Endothelial cell of umbilical vein (primary cell): ENCODE measurements around the gene P4HA3. TPM values are rescaled to one million over a fixed set of nuclear protein-coding genes. Genes with fewer than 3 reads are reported as not detected.

ENCODE experiments used
- BruUV-seq: library from RNA; stranded (reverse); fragments of 400-500 nt; replicated peaks from 2 replicates; lab custom pipeline; 2021; lab: Mats Ljungman, UMichigan
- CTCF ChIA-PET: fragments of 300-600, 350-600 bp; sonication (Branson Sonifier 250); formaldehyde crosslinking; loops from one replicate; lab custom pipeline; 2021; ENCODE audit warnings: antibody characterized with exemption, inconsistent platforms; lab: Charles Lee
- POLR2A ChIA-PET: fragments of 300-600, 350-600 bp; sonication (Branson Sonifier 250); formaldehyde crosslinking; loops from one replicate; lab custom pipeline; 2021; ENCODE audit warnings: antibody characterized with exemption, inconsistent platforms; lab: Charles Lee
- DNase-seq: peaks from one replicate; pipeline ENCODE4 v3.0.0-alpha.2; 2011; ENCODE audit warnings: low read depth, low spot score
- FAIRE-seq: peaks from 2 replicates; lab custom pipeline; 2011; peaks lifted over from hg19 to GRCh38; lab: Jason Lieb, UNC
- H2AFZ ChIP-seq: 2 replicates; pipeline ENCODE4 v1.6.0; 2012; ENCODE audit warnings: low read depth, low read length, control low read depth, inconsistent platforms
- H3K27ac ChIP-seq: 2 replicates; pipeline ENCODE4 v1.5.1; 2011; ENCODE audit warnings: low read depth, mild to moderate bottlenecking, control low read depth, low read length, moderate library complexity; ENCODE audit not compliant: insufficient read depth
- H3K27me3 ChIP-seq, 2 experiments: 2 replicates each; pipeline versions ENCODE4 v1.6.0 to v1.6.1; 2011; ENCODE audit warnings: low read length in 2 of 2, mixed read lengths in 1 of 2; ENCODE audit not compliant: control insufficient read depth in 2 of 2, insufficient read depth in 2 of 2
- H3K36me3 ChIP-seq, 2 experiments: 2 replicates in 1 of 2; 3 replicates in 1 of 2; pipeline ENCODE4 v1.5.1; 2011; ENCODE audit warnings: low read length in 2 of 2, mild to moderate bottlenecking in 1 of 2, moderate library complexity in 1 of 2; ENCODE audit not compliant: control insufficient read depth in 2 of 2, insufficient read depth in 2 of 2; ENCODE audit errors: extremely low read depth in 1 of 2
- H3K4me1 ChIP-seq: 3 replicates; pipeline ENCODE4 v1.5.1; 2011; ENCODE audit warnings: mild to moderate bottlenecking, low read length; ENCODE audit not compliant: control insufficient read depth, insufficient read depth; ENCODE audit errors: extremely low read depth
- H3K4me2 ChIP-seq: 2 replicates; pipeline ENCODE4 v1.6.1; 2011; ENCODE audit warnings: low read length, control low read depth, mixed read lengths; ENCODE audit not compliant: insufficient read depth
- H3K4me3 ChIP-seq, 3 experiments: fragments of 200-600 bp in 1 of 3; sonication (generic), shearing (Covaris generic) in 1 of 3; replicated peaks in 1 of 3; 2 replicates each; pipeline ENCODE4 v1.5.1; 2011 to 2016; ENCODE audit warnings: control low read depth in 3 of 3, low read length in 3 of 3, mild to moderate bottlenecking in 2 of 3, inconsistent platforms in 1 of 3, low read depth in 1 of 3, moderate library complexity in 1 of 3; ENCODE audit not compliant: insufficient read depth in 1 of 3
- H3K79me2 ChIP-seq: 2 replicates; pipeline ENCODE4 v1.6.0; 2012; ENCODE audit warnings: low read length, inconsistent platforms; ENCODE audit not compliant: control insufficient read depth, insufficient read depth
- H3K9ac ChIP-seq: replicated peaks from 2 replicates; pipeline ENCODE3; 2011; ENCODE audit warnings: low read length, control low read depth; ENCODE audit not compliant: insufficient read depth; ENCODE audit errors: extremely low read depth
- H3K9me1 ChIP-seq: replicated peaks from 3 replicates; pipeline ENCODE4 v1.6.0; 2011; ENCODE audit warnings: mild to moderate bottlenecking, low read length; ENCODE audit not compliant: control insufficient read depth, insufficient read depth; ENCODE audit errors: extremely low read depth
- H3K9me3 ChIP-seq: replicated peaks from 2 replicates; pipeline ENCODE4 v1.5.1; 2012; ENCODE audit warnings: low read length, inconsistent platforms; ENCODE audit not compliant: control insufficient read depth, insufficient read depth
- H4K20me1 ChIP-seq: replicated peaks from 2 replicates; pipeline ENCODE3; 2011; ENCODE audit warnings: mild to moderate bottlenecking, low read length; ENCODE audit not compliant: control insufficient read depth, insufficient read depth; ENCODE audit errors: extremely low read depth
- EZH2 ChIP-seq: IDR thresholded peaks from 2 replicates; pipeline ENCODE4 v1.6.1; 2012; ENCODE audit warnings: borderline replicate concordance, low read depth, mild to moderate bottlenecking, moderate library complexity, low read length, inconsistent platforms; ENCODE audit not compliant: severe bottlenecking
- FOS ChIP-seq: IDR thresholded peaks from 2 replicates; pipeline ENCODE4 v1.6.1; 2011; ENCODE audit warnings: mild to moderate bottlenecking, low read length, moderate library complexity, borderline replicate concordance; ENCODE audit not compliant: insufficient read depth
- GATA2 ChIP-seq: IDR thresholded peaks from 2 replicates; pipeline ENCODE4 v1.7.0; 2011; ENCODE audit warnings: low read depth, mild to moderate bottlenecking, moderate library complexity, mixed read lengths, low read length; ENCODE audit not compliant: insufficient read length, insufficient read depth
- JUN ChIP-seq: IDR thresholded peaks from 2 replicates; pipeline ENCODE4 v1.6.1; 2011; ENCODE audit warnings: borderline replicate concordance, low read depth; ENCODE audit not compliant: insufficient read length, insufficient read depth
- MYC ChIP-seq: IDR thresholded peaks from one replicate; pipeline ENCODE4 v1.6.1; 2011; ENCODE audit warnings: mild to moderate bottlenecking, low read depth, low read length
- POLR2A ChIP-seq: IDR thresholded peaks from 2 replicates; pipeline ENCODE4 v1.6.1; 2012; ENCODE audit warnings: low read depth, mild to moderate bottlenecking, control low read depth, low read length
- POLR2AphosphoS5 ChIP-seq: IDR thresholded peaks from 2 replicates; pipeline ENCODE4 v1.6.1; 2012; ENCODE audit warnings: low read depth, mild to moderate bottlenecking, control low read depth, low read length, moderate library complexity; ENCODE audit not compliant: insufficient read depth
- dilution Hi-C: fragments of 300-500 bp; cut with MboI; formaldehyde crosslinking; loops from one replicate; pipeline ENCODE4 v1.15.0; 2019; ENCODE audit warnings: low sequenced_read_pairs; ENCODE audit not compliant: extremely low pct_ligation_motif_present
- intact Hi-C: fragments of 100-400 bp; cut with micrococcal nuclease; formaldehyde crosslinking; loops from one replicate; pipeline ENCODE4 v1.10.0; 2022
- polyA plus RNA-seq, 4 experiments: library from polyadenylated mRNA; depleted of rRNA in 3 of 4; stranded (reverse) in 3 of 4; unstranded in 1 of 4; fragments of >200 nt; gene quantifications; 2 replicates each; pipeline versions ENCODE4 v1.2.1 to v1.2.3, GENCODE V29; 2011 to 2012; ENCODE audit warnings: missing spikeins in 1 of 4
- total RNA-seq: library from RNA; stranded (reverse); gene quantifications from 2 replicates; pipeline ENCODE4 v1.2.3, GENCODE V29; 2021
- TF ChIP-seq, protein P1 (sequence below): IDR thresholded peaks from 2 replicates; pipeline ENCODE4 v1.6.1; 2011; ENCODE audit not compliant: insufficient read depth, insufficient read length
- TF ChIP-seq, protein P2 (sequence below), 2 donors: IDR thresholded peaks; 1 replicate in 1 of 2; 2 replicates in 1 of 2; pipeline ENCODE4 v1.5.1; 2011; ENCODE audit warnings: low read length in 2 of 2, mild to moderate bottlenecking in 2 of 2, moderate library complexity in 2 of 2, control low read depth in 1 of 2, inconsistent platforms in 1 of 2, low read depth in 1 of 2; ENCODE audit not compliant: insufficient read depth in 1 of 2; ENCODE audit errors: extremely low read depth in 1 of 2

P4HA3 gene
- total and polyA plus RNA-seq, 2 donors (not counting 3 experiments of a cell fraction or from before 2014, with no cell fraction given), result 26.9 to 40.0 TPM

DNA sequence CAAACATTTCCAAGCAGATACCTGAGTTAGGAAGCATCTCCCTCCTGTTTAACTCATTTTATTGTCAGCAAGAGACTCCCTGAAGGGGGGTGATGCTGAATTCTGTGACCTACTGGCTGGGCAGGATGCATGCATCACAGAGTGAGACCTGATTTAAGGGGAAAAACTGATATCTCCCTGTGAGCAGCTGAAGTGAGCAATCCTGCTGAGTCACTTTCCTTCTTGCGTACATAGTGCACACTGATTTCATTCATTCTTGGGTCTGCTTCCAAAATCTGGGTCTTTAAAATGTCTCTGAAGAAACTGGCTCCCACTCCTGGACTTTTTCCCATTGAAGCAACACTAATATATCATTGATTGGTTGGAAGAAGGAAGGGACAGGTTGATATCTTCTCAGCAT is 23.3 kb downstream of the P4HA3 start:
- H3K79me2 ChIP-seq, result no peaks in the 10 kb centered on the region
- dilution Hi-C loops (no loop called here), intact Hi-C loops (loop anchor here (2.0 kb wide), 1 partner anchor 31 kb away; no protein-coding TSS in a partner anchor)

More for the DNA sequence above, 23.3 kb downstream of the P4HA3 start:
- no peaks in the 10 kb centered on the region for H3K9me1 ChIP-seq
- CTCF ChIA-PET, result interaction anchor here (1.2 to 2.0 kb wide), 4 partner anchors 33 to 161 kb away, joined by 3 to 7 read pairs (median 5); no protein-coding TSS in a partner anchor
- H3K27me3 ChIP-seq, result no peaks in the 10 kb centered on the region
- H3K4me3 ChIP-seq, result no peak overlapping the region
- no peaks in the 10 kb centered on the region for H3K9me3 ChIP-seq
- BruUV-seq, result no TSS peak
- POLR2A ChIA-PET, result no interaction called here
- no peak overlapping the region for H2AFZ ChIP-seq
- H3K27ac ChIP-seq, result peak overlapping the region; percentile 75
- peaks cover 15% of the 10 kb centered on the region for H3K4me1 ChIP-seq
- peak overlapping the region; percentile 69 for H3K9ac ChIP-seq
- peak overlapping the region; percentile 36 for H3K4me2 ChIP-seq
- DNase-seq (peak; percentile 90), FAIRE-seq (peak; percentile 88)
- no peaks in the 10 kb centered on the region for H4K20me1 ChIP-seq
- no peak for TF ChIP-seq POLR2A
- TF ChIP-seq JUN, result peak; percentile 68
- TF ChIP-seq EZH2, result no peak
- TF ChIP-seq FOS, result peak; percentile 97
- peak; percentile 86 for TF ChIP-seq GATA2
- peak; percentile 63 for TF ChIP-seq POLR2AphosphoS5
- TF ChIP-seq, protein P1, sequence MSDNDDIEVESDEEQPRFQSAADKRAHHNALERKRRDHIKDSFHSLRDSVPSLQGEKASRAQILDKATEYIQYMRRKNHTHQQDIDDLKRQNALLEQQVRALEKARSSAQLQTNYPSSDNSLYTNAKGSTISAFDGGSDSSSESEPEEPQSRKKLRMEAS, result no peak
- TF ChIP-seq, protein P2, sequence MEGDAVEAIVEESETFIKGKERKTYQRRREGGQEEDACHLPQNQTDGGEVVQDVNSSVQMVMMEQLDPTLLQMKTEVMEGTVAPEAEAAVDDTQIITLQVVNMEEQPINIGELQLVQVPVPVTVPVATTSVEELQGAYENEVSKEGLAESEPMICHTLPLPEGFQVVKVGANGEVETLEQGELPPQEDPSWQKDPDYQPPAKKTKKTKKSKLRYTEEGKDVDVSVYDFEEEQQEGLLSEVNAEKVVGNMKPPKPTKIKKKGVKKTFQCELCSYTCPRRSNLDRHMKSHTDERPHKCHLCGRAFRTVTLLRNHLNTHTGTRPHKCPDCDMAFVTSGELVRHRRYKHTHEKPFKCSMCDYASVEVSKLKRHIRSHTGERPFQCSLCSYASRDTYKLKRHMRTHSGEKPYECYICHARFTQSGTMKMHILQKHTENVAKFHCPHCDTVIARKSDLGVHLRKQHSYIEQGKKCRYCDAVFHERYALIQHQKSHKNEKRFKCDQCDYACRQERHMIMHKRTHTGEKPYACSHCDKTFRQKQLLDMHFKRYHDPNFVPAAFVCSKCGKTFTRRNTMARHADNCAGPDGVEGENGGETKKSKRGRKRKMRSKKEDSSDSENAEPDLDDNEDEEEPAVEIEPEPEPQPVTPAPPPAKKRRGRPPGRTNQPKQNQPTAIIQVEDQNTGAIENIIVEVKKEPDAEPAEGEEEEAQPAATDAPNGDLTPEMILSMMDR (IDR thresholded peaks at IDR 0.05; ENCODE audit: extremely low read depth in 1 of 2, insufficient read depth in 1 of 2, low read depth in 1 of 2, low read length in 2 of 2), result no peak
- no peak for TF ChIP-seq MYC
- peaks cover 0 to 9% of the 10 kb centered on the region in 2 experiments for H3K36me3 ChIP-seq
